ENCODE results near the gene DBR1.

Gene DBR1

DNA sequence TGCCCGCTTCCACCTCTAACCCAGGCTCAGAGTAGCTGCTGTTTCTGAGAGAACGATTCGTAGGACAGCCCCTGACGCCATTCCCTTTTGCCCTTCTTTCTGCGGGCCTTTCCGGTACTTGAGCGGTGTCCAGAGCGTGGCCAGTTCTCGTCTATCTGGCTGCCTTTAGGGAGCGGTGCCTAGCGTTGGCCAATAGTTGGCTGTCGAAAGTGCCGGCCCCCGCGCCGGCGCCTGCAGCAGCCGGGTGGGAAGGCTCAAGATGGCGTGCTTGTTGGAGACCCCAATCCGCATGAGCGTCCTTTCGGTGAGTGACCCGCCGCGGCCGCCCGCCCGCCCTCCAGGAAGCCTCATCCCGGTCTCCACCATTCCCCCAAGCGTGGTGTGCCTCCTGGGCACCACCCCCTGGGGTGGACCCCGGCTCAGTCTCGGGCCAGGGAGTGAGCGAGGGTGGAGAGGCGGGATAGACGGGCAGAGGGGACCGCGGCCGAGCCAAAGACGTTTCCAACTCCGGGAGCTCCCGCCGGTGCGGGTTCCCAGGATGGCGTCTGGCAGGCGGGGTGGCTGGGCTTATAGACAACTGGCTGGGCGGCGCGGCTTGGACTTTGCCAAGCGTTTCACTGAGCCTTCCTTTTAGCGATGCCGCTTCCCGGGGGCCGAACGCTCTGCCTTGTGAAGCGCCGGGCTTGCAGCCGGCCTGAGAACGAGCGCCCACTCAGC lies 12.7 kb upstream of the DBR1 start, which contains the start of gene ARMC8:
TSS of gene ARMC8 (plus strand) at position 6 of the 717 bp plus-strand sequence. CDS start at position 260, 254 bp downstream.
- H3K4me3 ChIP-seq (ENCODE audit: low read depth, low read length), result peak within 1 kb of the TSS; percentile 99
- POLR2A ChIA-PET, result interaction anchor here (1.2 to 2.5 kb wide), 4 partner anchors 14 to 97 kb away, joined by 3 to 22 read pairs (median 6); partner anchors contain the start of gene DBR1
- H3K27ac ChIP-seq (ENCODE audit: extremely low read depth, low read depth, low read length), result peak within 1 kb of the TSS; percentile 88
- no peaks in the 10 kb centered on the region; the same call in 1 of the 2 replicates for H3K4me1 ChIP-seq (ENCODE audit: control insufficient read depth, insufficient read depth, low read length)
- CTCF ChIA-PET, result interaction anchor here (0.7 to 0.8 kb wide), 3 partner anchors 15 to 196 kb away, joined by 3 to 4 read pairs (median 3); no protein-coding TSS in a partner anchor
- peaks cover 0 to 18% of the 10 kb centered on the region in 2 experiments; a peak in 1 of 3 replicates for H3K36me3 ChIP-seq (ENCODE audit: control insufficient read depth in 2 of 2, insufficient read depth in 1 of 2, low read length in 2 of 2)
- H3K9me3 ChIP-seq (ENCODE audit: control insufficient read depth, insufficient read depth, low read depth, low read length), result no peaks in the 10 kb centered on the region
- TF ChIP-seq ZSCAN23 (tag by site-specific recombination; IDR thresholded peaks at IDR 0.05) (peak; percentile 56; the same call in 1 of the 2 replicates), ZSCAN30 (tag by site-specific recombination; IDR thresholded peaks at IDR 0.05) (peak; percentile 74; the same call in 1 of the 2 replicates), PRDM2 (tag by site-specific recombination; IDR thresholded peaks at IDR 0.05; ENCODE audit: borderline replicate concordance) (no peak), ZNF596 (tag by site-specific recombination; IDR thresholded peaks at IDR 0.05) (no peak), YY2 (tag by site-specific recombination; IDR thresholded peaks at IDR 0.05) (peak; percentile 84), ZNF24 (tag by site-specific recombination; IDR thresholded peaks at IDR 0.05) (0 out of 2 replicates have a peak, but pooled peaks have one; percentile 49), ZBTB26 (tag by site-specific recombination; optimal IDR thresholded peaks at IDR 0.05) (peak; percentile 61), ZNF302 (tag by site-specific recombination; IDR thresholded peaks at IDR 0.05; ENCODE audit: low read depth) (0 out of 2 replicates have a peak, but pooled peaks have one; percentile 28), ZSCAN4 (tag by site-specific recombination; IDR thresholded peaks at IDR 0.05) (peak; percentile 11; the same call in 1 of the 2 replicates), ZNF580 (tag by site-specific recombination; IDR thresholded peaks at IDR 0.05) (peak; percentile 86), ZNF248 (tag by site-specific recombination; IDR thresholded peaks at IDR 0.05) (no peak), ZNF658 (tag by site-specific recombination; IDR thresholded peaks at IDR 0.05) (no peak), PRDM6 (tag by site-specific recombination; IDR thresholded peaks at IDR 0.05) (no peak), ZNF433 (tag by site-specific recombination; IDR thresholded peaks at IDR 0.05; ENCODE audit: low read depth) (no peak), OVOL3 (tag by site-specific recombination; IDR thresholded peaks at IDR 0.05) (0 out of 2 replicates have a peak, but pooled peaks have one; percentile 27), TRIM28 (IDR thresholded peaks at IDR 0.05; ENCODE audit: borderline replicate concordance, low read length) (no peak), ZFP3 (tag by site-specific recombination; IDR thresholded peaks at IDR 0.05; ENCODE audit: low read depth) (no peak), ZNF274 (IDR thresholded peaks at IDR 0.05; ENCODE audit: low read length) (no peak), ZNF274 (tag by site-specific recombination; IDR thresholded peaks at IDR 0.05; ENCODE audit: borderline replicate concordance) (no peak), ZXDB (tag by site-specific recombination; IDR thresholded peaks at IDR 0.05) (peak; percentile 93), ZNF350 (tag by site-specific recombination; IDR thresholded peaks at IDR 0.05) (no peak)
- TF ChIP-seq, protein P1, sequence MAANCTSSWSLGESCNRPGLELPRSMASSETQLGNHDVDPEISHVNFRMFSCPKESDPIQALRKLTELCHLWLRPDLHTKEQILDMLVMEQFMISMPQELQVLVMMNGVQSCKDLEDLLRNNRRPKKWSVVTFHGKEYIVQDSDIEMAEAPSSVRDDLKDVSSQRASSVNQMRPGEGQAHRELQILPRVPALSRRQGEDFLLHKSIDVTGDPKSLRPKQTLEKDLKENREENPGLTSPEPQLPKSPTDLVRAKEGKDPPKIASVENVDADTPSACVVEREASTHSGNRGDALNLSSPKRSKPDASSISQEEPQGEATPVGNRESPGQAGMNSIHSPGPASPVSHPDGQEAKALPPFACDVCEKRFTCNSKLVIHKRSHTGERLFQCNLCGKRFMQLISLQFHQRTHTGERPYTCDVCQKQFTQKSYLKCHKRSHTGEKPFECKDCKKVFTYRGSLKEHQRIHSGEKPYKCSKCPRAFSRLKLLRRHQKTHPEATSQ (tag by site-specific recombination; IDR thresholded peaks at IDR 0.05), result no peak
- TF ChIP-seq, protein P2, sequence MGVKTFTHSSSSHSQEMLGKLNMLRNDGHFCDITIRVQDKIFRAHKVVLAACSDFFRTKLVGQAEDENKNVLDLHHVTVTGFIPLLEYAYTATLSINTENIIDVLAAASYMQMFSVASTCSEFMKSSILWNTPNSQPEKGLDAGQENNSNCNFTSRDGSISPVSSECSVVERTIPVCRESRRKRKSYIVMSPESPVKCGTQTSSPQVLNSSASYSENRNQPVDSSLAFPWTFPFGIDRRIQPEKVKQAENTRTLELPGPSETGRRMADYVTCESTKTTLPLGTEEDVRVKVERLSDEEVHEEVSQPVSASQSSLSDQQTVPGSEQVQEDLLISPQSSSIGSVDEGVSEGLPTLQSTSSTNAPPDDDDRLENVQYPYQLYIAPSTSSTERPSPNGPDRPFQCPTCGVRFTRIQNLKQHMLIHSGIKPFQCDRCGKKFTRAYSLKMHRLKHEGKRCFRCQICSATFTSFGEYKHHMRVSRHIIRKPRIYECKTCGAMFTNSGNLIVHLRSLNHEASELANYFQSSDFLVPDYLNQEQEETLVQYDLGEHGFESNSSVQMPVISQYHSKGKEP (tag by site-specific recombination; IDR thresholded peaks at IDR 0.05), result peak; percentile 38; the same call in 1 of the 2 replicates

Data from HEK293 (cell line).